ENCODE measurements around the gene LXN.

LXN gene

DNA sequence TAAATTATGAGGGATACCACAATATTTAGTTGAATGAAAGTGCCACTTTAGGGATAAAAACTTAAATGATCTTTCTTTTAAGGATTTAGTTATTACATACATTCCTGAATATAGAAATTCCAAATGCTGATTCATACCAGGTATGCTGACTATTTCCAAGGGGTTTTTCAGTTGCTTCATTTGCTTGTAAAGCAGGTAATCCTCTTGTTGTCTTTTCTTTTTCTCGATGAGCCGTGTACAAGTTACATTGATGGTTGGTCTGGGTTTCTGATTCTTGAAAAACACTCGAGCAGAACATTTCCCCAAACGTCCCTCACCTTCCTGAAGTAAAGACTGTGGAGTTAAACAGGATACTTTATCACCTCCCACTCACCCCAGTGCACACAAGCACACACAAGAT lies 38.2 kb upstream of the LXN start:
- TF ChIP-seq, protein P1, sequence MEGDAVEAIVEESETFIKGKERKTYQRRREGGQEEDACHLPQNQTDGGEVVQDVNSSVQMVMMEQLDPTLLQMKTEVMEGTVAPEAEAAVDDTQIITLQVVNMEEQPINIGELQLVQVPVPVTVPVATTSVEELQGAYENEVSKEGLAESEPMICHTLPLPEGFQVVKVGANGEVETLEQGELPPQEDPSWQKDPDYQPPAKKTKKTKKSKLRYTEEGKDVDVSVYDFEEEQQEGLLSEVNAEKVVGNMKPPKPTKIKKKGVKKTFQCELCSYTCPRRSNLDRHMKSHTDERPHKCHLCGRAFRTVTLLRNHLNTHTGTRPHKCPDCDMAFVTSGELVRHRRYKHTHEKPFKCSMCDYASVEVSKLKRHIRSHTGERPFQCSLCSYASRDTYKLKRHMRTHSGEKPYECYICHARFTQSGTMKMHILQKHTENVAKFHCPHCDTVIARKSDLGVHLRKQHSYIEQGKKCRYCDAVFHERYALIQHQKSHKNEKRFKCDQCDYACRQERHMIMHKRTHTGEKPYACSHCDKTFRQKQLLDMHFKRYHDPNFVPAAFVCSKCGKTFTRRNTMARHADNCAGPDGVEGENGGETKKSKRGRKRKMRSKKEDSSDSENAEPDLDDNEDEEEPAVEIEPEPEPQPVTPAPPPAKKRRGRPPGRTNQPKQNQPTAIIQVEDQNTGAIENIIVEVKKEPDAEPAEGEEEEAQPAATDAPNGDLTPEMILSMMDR (IDR thresholded peaks at IDR 0.05) = no peak

DNA sequence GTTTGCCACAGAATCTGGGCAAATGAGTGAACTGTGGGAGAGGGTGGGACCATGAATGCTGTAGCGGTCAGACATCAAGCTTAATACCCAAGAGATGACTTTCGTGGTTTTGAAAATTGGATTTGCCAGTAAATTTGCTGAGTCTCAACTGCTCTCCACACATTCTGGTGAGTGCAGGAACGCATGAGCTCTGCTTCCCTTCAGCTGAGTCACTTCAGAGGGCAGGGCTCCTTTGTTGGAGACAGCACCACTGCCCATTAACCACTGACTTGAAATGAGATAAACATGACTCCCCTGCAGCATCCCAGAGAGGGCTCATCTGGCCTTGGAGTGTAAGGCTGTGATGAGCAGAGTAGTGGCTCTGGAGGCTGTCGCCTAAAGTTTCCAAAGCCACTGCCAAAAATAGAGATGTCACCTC lies 37.2 kb upstream of the LXN start:
- TF ChIP-seq, protein P1 (IDR thresholded peaks at IDR 0.05) = no peak

DNA sequence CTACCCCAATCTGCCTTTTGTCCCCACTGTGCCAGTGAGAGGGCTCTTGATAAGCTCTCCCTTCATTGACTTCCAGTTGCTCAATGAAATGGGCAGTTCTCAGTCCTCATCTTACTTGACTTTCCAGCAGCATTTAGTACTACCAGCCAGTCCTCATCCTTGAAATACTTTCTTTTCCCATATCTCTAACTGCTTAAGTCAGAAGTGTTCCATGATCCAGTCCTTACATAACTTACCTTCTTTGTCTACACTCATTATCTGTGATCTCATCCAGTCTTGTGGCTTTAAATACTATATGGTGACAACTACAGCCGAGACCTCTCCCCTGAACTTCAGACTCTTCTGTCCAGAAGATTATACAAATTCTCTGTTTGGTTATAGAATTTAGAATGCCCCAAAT lies 31.1 kb upstream of the LXN start:
- TF ChIP-seq, protein P1 (IDR thresholded peaks at IDR 0.05) = no peak

DNA sequence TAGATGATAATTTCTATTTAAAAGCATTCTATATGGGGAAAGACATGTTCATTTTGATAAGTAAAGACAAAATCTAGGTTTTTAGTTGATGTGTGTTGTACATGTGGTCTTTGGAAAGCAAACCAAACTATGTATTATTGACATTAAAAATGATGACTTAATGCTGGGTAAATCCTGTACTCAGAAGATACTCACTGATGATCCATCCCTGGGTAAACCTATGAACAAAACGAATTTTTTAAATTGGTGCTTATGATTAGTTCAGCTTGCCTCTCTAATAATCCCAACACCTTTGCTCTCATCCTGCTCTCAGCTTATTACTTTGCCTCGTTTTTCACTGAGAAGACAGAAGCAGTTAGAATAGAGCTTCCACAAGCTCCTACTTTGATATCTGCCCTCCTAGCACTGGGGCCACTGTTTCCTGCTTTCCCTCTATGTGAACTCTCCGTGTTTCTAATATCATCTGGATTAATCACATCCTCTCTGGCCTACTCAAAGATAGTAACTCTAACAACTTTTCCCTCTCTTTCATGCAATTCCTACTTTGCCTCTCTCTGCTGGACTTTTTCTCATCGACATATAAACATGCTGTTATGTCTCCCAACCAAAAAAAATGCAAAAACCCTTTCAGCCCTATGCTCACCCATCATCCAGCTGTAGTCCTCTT lies 30.5 kb upstream of the LXN start:
- TF ChIP-seq, protein P1 (IDR thresholded peaks at IDR 0.05) = no peak

DNA sequence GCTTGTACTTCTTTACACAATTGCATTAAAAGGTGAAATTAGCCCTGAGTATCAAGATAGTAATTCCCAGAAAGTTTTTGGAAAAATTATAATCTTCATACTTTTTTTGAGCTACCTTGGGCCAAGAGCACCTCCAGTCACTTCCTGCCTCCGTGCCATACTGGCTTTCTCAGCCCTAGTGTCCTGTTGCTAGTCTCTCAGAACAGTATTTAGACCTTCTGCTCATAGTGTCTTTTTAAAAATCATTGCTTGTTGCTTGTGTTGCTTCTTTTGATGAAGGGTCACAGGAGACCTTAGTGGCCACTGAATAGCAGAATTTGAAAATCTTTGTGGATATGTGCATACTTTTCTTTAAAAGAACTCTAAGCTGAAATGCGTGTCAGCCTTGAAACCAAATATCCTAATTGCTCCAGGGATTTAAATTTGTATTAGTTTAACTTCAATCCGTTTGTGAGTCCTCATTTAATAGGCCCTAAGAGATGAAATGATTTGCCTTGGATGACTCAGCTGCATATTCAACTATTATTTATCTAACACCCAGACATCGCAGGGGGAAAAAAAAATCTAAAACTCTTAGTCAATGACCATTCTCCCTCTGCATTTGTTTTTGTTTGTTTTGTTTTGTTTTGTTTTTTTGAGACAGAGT lies 29.1 kb upstream of the LXN start:
- TF ChIP-seq, protein P1 (IDR thresholded peaks at IDR 0.05) = no peak

DNA sequence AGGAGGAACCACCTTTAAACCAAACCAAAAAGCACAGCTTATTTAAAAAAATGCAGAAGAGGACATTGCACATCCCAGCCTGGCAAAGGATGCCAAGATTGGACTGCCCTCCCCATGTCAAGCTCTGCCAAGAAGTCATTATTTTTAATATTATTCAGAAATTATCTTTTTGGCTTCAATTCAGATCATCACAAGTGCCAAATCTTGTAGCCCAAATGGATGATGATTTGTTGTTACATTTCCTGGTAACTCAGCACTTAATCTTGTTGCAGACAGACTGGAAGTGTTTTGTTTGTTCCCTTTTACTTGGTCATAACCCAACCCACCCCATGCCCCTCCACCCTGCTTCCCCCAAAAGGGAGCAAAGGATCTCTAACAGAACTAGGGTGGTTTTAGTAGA lies 28.1 kb upstream of the LXN start:
- TF ChIP-seq, protein P1 (IDR thresholded peaks at IDR 0.05) = no peak

DNA sequence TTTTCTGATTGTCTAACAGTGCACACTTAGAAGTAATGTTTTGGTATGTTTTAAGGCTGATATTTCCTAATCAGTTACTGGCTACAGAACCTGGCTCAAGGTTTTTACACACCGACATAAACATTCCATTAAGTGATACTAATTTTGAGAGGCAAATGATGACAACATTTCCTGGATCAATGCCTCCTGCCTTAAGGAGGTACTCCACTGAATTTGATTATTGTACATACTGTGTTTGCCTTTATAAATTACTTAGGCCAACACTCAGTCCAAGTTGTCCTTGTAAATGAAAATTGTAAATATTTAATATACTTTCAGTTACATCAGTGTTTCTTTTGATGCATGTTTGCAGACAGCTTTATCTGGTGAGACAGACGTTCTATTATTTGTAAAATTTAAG lies 24.2 kb upstream of the LXN start:
- TF ChIP-seq, protein P1 (IDR thresholded peaks at IDR 0.05) = no peak

Data from LNCAP (cell line).